ENCODE measurements around the gene GGCX.

The GGCX gene

GRCh38 chr2:85502720-85503119 is 58.6 kb downstream of the GGCX start:
- Histone ChIP-seq H3K9me3 (ENCODE audit: low read length) (no peaks in the 10 kb centered on the region), H3K36me3 (ENCODE audit: insufficient read depth, low read length) (no peaks in the 10 kb centered on the region), H3K4me1 (ENCODE audit: insufficient read depth, low read length) (no peaks in the 10 kb centered on the region), H3K27ac (ENCODE audit: low read depth, low read length) (no peak overlapping the region), H3K27me3 (ENCODE audit: control insufficient read depth in 1 of 2, insufficient read depth in 2 of 2, low read length in 2 of 2) (no peaks in the 10 kb centered on the region), H3K4me3 (ENCODE audit: low read depth in 1 of 2, low read length in 2 of 2) (no peak overlapping the region), H3K9ac (ENCODE audit: low read length) (no peak overlapping the region)

DNA sequence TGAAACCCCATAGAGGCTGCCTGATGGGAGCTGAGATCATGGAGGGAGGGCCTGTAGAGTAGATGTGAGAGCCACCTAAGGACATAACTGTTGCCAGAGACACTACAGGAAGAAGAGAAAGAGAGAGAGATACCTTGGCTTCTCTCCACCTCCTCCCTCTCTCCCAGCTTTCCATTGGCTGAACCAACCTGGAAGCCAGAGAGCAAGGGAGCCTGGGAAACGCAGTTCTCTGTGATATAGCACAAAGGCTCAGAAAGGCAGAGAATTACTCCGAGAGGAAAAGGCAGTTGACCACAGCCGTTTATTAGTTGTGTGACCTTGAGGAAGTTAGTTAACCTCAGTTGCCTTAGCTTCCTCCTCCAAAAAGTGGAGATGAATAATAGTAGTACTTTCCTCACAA is 60.0 kb downstream of the GGCX start:
- H3K36me3 ChIP-seq (ENCODE audit: insufficient read depth, low read length): no peaks in the 10 kb centered on the region
- H3K4me1 ChIP-seq (ENCODE audit: insufficient read depth, low read length): no peaks in the 10 kb centered on the region
- no peak overlapping the region for H3K27ac ChIP-seq (ENCODE audit: low read depth, low read length)
- H3K4me3 ChIP-seq (ENCODE audit: low read depth in 1 of 2, low read length in 2 of 2): no peak overlapping the region
- H3K9me3 ChIP-seq (ENCODE audit: low read length): no peaks in the 10 kb centered on the region
- no peak overlapping the region for H3K9ac ChIP-seq (ENCODE audit: low read length)
- no peaks in the 10 kb centered on the region for H3K27me3 ChIP-seq (ENCODE audit: control insufficient read depth in 1 of 2, insufficient read depth in 2 of 2, low read length in 2 of 2)

- Histone ChIP-seq H3K36me3 (ENCODE audit: insufficient read depth, low read length) (no peaks in the 10 kb centered on the region), H3K9me3 (ENCODE audit: low read length) (no peaks in the 10 kb centered on the region), H3K27me3 (ENCODE audit: control insufficient read depth in 1 of 2, insufficient read depth in 2 of 2, low read length in 2 of 2) (no peaks in the 10 kb centered on the region), H3K9ac (ENCODE audit: low read length) (no peak overlapping the region), H3K4me3 (ENCODE audit: low read depth in 1 of 2, low read length in 2 of 2) (no peak overlapping the region), H3K27ac (ENCODE audit: low read depth, low read length) (no peak overlapping the region), H3K4me1 (ENCODE audit: insufficient read depth, low read length) (no peaks in the 10 kb centered on the region)
Measured at GRCh38 chr2:85497944-85498630, 63.2 kb downstream of the GGCX start.

- no peak overlapping the region for H3K9ac ChIP-seq (ENCODE audit: low read length)
- H3K27me3 ChIP-seq (ENCODE audit: control insufficient read depth in 1 of 2, insufficient read depth in 2 of 2, low read length in 2 of 2): no peaks in the 10 kb centered on the region
- H3K4me1 ChIP-seq (ENCODE audit: insufficient read depth, low read length): no peaks in the 10 kb centered on the region
- H3K9me3 ChIP-seq (ENCODE audit: low read length): no peaks in the 10 kb centered on the region
- no peak overlapping the region for H3K27ac ChIP-seq (ENCODE audit: low read depth, low read length)
- no peaks in the 10 kb centered on the region for H3K36me3 ChIP-seq (ENCODE audit: insufficient read depth, low read length)
- H3K4me3 ChIP-seq (ENCODE audit: low read depth in 1 of 2, low read length in 2 of 2): no peak overlapping the region
Measured at GRCh38 chr2:85496436-85496835, 64.9 kb downstream of the GGCX start.
